ENCODE data around the gene HMX3. TPM values are rescaled to one million over a fixed set of nuclear protein-coding genes. Genes with fewer than 3 reads are reported as not detected.
A peak's percentile ranks its signal among the peaks of the same experiment; 100 is the strongest.

Gene HMX3
- total and polyA plus RNA-seq, 2 of the 13 experiments (the other 11 are each of a cell fraction or from before 2014, with no cell fraction given) = not detected

- TF ChIP-seq KDM1A (CRISPR knock-in tag; IDR thresholded peaks at IDR 0.05) (no peak), ZNF577 (CRISPR knock-in tag; IDR thresholded peaks at IDR 0.05; ENCODE audit: borderline replicate concordance, low read depth) (no peak), ZNF776 (CRISPR knock-in tag; IDR thresholded peaks at IDR 0.05) (no peak), ZMYM3 (CRISPR knock-in tag; IDR thresholded peaks at IDR 0.05) (no peak), POGK (CRISPR knock-in tag; conservative IDR thresholded peaks at IDR 0.05) (0 out of 2 replicates have a peak, but pooled peaks have one; percentile 41), SNAPC4 (CRISPR knock-in tag; IDR thresholded peaks at IDR 0.05) (no peak), DPF2 (CRISPR knock-in tag; IDR thresholded peaks at IDR 0.05; ENCODE audit: borderline replicate concordance, low read depth) (0 out of 2 replicates have a peak, but pooled peaks have one; percentile 2), RXRB (CRISPR knock-in tag; IDR thresholded peaks at IDR 0.05; ENCODE audit: borderline replicate concordance) (peak; percentile 15; the same call in 1 of the 2 replicates), SAP130 (CRISPR knock-in tag; IDR thresholded peaks at IDR 0.05; ENCODE audit: low read depth) (peak; percentile 50), AKAP8 (CRISPR knock-in tag; IDR thresholded peaks at IDR 0.05) (no peak)
- TF ChIP-seq, protein P1, sequence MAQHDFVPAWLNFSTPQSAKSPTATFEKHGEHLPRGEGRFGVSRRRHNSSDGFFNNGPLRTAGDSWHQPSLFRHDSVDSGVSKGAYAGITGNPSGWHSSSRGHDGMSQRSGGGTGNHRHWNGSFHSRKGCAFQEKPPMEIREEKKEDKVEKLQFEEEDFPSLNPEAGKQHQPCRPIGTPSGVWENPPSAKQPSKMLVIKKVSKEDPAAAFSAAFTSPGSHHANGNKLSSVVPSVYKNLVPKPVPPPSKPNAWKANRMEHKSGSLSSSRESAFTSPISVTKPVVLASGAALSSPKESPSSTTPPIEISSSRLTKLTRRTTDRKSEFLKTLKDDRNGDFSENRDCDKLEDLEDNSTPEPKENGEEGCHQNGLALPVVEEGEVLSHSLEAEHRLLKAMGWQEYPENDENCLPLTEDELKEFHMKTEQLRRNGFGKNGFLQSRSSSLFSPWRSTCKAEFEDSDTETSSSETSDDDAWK (CRISPR knock-in tag; IDR thresholded peaks at IDR 0.05) = no peak
- TF ChIP-seq, protein P2, sequence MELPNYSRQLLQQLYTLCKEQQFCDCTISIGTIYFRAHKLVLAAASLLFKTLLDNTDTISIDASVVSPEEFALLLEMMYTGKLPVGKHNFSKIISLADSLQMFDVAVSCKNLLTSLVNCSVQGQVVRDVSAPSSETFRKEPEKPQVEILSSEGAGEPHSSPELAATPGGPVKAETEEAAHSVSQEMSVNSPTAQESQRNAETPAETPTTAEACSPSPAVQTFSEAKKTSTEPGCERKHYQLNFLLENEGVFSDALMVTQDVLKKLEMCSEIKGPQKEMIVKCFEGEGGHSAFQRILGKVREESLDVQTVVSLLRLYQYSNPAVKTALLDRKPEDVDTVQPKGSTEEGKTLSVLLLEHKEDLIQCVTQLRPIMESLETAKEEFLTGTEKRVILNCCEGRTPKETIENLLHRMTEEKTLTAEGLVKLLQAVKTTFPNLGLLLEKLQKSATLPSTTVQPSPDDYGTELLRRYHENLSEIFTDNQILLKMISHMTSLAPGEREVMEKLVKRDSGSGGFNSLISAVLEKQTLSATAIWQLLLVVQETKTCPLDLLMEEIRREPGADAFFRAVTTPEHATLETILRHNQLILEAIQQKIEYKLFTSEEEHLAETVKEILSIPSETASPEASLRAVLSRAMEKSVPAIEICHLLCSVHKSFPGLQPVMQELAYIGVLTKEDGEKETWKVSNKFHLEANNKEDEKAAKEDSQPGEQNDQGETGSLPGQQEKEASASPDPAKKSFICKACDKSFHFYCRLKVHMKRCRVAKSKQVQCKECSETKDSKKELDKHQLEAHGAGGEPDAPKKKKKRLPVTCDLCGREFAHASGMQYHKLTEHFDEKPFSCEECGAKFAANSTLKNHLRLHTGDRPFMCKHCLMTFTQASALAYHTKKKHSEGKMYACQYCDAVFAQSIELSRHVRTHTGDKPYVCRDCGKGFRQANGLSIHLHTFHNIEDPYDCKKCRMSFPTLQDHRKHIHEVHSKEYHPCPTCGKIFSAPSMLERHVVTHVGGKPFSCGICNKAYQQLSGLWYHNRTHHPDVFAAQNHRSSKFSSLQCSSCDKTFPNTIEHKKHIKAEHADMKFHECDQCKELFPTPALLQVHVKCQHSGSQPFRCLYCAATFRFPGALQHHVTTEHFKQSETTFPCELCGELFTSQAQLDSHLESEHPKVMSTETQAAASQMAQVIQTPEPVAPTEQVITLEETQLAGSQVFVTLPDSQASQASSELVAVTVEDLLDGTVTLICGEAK (IDR thresholded peaks at IDR 0.05) = no peak
- TF ChIP-seq, protein P2 (CRISPR knock-in tag; IDR thresholded peaks at IDR 0.05) = no peak
Observed at GRCh38 chr10:123157210-123157609, 21.4 kb downstream of the HMX3 start (continued).
